H9 (cell line): ENCODE results near the gene DKK3. TPM values are rescaled to one million over a fixed set of nuclear protein-coding genes. Genes with fewer than 3 reads are reported as not detected.

Experiments used
- DNase-seq: peaks from one replicate; pipeline ENCODE4 v3.0.0-alpha.2; 2017
- H2AFZ ChIP-seq: one replicate; pipeline ENCODE4 v1.6.1; 2013; ENCODE audit warnings: mild to moderate bottlenecking, low read length, control low read depth, moderate library complexity
- H2AK5ac ChIP-seq: 2 replicates; pipeline ENCODE4 v1.6.1; 2013; ENCODE audit warnings: low read length, control low read depth, mixed read lengths; ENCODE audit not compliant: insufficient read length
- H2BK120ac ChIP-seq: one replicate; pipeline ENCODE4 v1.6.1; 2013; ENCODE audit warnings: low read depth, mild to moderate bottlenecking, low read length, control low read depth, inconsistent platforms; ENCODE audit not compliant: poor library complexity, severe bottlenecking
- H2BK12ac ChIP-seq: 2 replicates; pipeline ENCODE4 v1.6.1; 2013; ENCODE audit warnings: low read length, control low read depth, mixed read lengths, low read depth; ENCODE audit not compliant: insufficient read length
- H2BK15ac ChIP-seq: 2 replicates; pipeline ENCODE4 v1.6.1; 2013; ENCODE audit warnings: low read depth, low read length, control low read depth
- H2BK20ac ChIP-seq: one replicate; pipeline ENCODE4 v1.6.1; 2013; ENCODE audit warnings: low read depth, mild to moderate bottlenecking, low read length, control low read depth, inconsistent platforms; ENCODE audit not compliant: poor library complexity, severe bottlenecking
- H2BK5ac ChIP-seq: 2 replicates; pipeline ENCODE4 v1.6.1; 2013; ENCODE audit warnings: low read length, control low read depth, mixed read lengths; ENCODE audit not compliant: insufficient read length
- H3K14ac ChIP-seq: 2 replicates; pipeline ENCODE4 v1.6.1; 2013; ENCODE audit warnings: low read length, control low read depth; ENCODE audit not compliant: insufficient read depth
- H3K18ac ChIP-seq: 2 replicates; pipeline ENCODE4 v1.6.1; 2013; ENCODE audit warnings: low read depth, mild to moderate bottlenecking, mixed read lengths, low read length, control low read depth; ENCODE audit not compliant: insufficient read length
- H3K23ac ChIP-seq: 2 replicates; pipeline ENCODE4 v1.6.1; 2013; ENCODE audit warnings: low read length, control low read depth, mixed read lengths, low read depth; ENCODE audit not compliant: insufficient read length
- H3K23me2 ChIP-seq: 2 replicates; pipeline ENCODE4 v1.6.1; 2013; ENCODE audit warnings: low read depth, mild to moderate bottlenecking, mixed read lengths, low read length, control low read depth; ENCODE audit not compliant: insufficient read length, poor library complexity, severe bottlenecking
- H3K27ac ChIP-seq: 2 replicates; pipeline ENCODE4 v1.5.1; 2013; ENCODE audit warnings: low read length, control low read depth, mixed read lengths, low read depth; ENCODE audit not compliant: insufficient read length
- H3K27me3 ChIP-seq: 2 replicates; pipeline ENCODE4 v1.6.1; 2013; ENCODE audit warnings: low read length, control low read depth, inconsistent platforms; ENCODE audit not compliant: insufficient read depth
- H3K4ac ChIP-seq: 2 replicates; pipeline ENCODE4 v1.6.1; 2013; ENCODE audit warnings: low read depth, mild to moderate bottlenecking, control low read depth, inconsistent platforms, low read length, moderate library complexity
- H3K4me1 ChIP-seq: 2 replicates; pipeline ENCODE4 v1.6.1; 2013; ENCODE audit warnings: low read length, control low read depth, inconsistent platforms; ENCODE audit not compliant: insufficient read depth
- H3K4me2 ChIP-seq: 2 replicates; pipeline ENCODE4 v1.6.1; 2013; ENCODE audit warnings: low read length, control low read depth, mixed read lengths; ENCODE audit not compliant: insufficient read length, insufficient read depth
- H3K56ac ChIP-seq: 2 replicates; pipeline ENCODE4 v1.6.1; 2013; ENCODE audit warnings: low read depth, mild to moderate bottlenecking, mixed read lengths, low read length, control low read depth; ENCODE audit not compliant: insufficient read length
- H3K79me1 ChIP-seq: 2 replicates; pipeline ENCODE4 v1.6.1; 2013; ENCODE audit warnings: low read depth, mild to moderate bottlenecking, moderate library complexity, low read length, control low read depth, inconsistent platforms; ENCODE audit not compliant: insufficient read depth, poor library complexity, severe bottlenecking
- H3K79me2 ChIP-seq: 2 replicates; pipeline ENCODE4 v1.6.1; 2013; ENCODE audit warnings: low read length, control low read depth, inconsistent platforms; ENCODE audit not compliant: insufficient read depth
- H3K9ac ChIP-seq: 2 replicates; pipeline ENCODE4 v1.6.1; 2013; ENCODE audit warnings: low read length, control low read depth, mixed read lengths; ENCODE audit not compliant: insufficient read length; ENCODE audit errors: extremely low read depth
- H3K9me3 ChIP-seq: one replicate; pipeline ENCODE4 v1.6.1; 2013; ENCODE audit warnings: low read depth, low read length, inconsistent platforms; ENCODE audit not compliant: control insufficient read depth
- H3T11ph ChIP-seq: one replicate; pipeline ENCODE4 v1.6.1; 2013; ENCODE audit warnings: mild to moderate bottlenecking, low read length, control low read depth, inconsistent platforms
- H4K20me1 ChIP-seq: one replicate; pipeline ENCODE4 v1.6.1; 2013; ENCODE audit not compliant: control insufficient read depth, insufficient read length, insufficient read depth
- H4K5ac ChIP-seq: 2 replicates; pipeline ENCODE4 v1.6.1; 2013; ENCODE audit warnings: low read depth, mild to moderate bottlenecking, mixed read lengths, low read length, control low read depth; ENCODE audit not compliant: insufficient read length
- H4K8ac ChIP-seq: replicated peaks from 2 replicates; pipeline ENCODE4 v1.6.1; 2013; ENCODE audit warnings: low read length, control low read depth, mixed read lengths, low read depth; ENCODE audit not compliant: insufficient read length
- H4K91ac ChIP-seq: 2 replicates; pipeline ENCODE4 v1.6.1; 2013; ENCODE audit warnings: low read depth, mild to moderate bottlenecking, moderate library complexity, mixed read lengths, low read length, control low read depth; ENCODE audit not compliant: insufficient read length
- H3K27ac Mint-ChIP-seq, 3 experiments: 2 replicates in 2 of 3; 3 replicates in 1 of 3; pipeline ENCODE4 v1.8.0; 2020 to 2021; ENCODE audit warnings: mixed read lengths in 3 of 3, mild to moderate bottlenecking in 1 of 3, moderate library complexity in 1 of 3
- H3K27me3 Mint-ChIP-seq: 2 replicates; pipeline ENCODE4 v1.8.0; 2021; ENCODE audit warnings: low read depth, mild to moderate bottlenecking, moderate library complexity, mixed read lengths
- H3K36me3 Mint-ChIP-seq, 3 experiments: 2 replicates in 2 of 3; 3 replicates in 1 of 3; pipeline ENCODE4 v1.8.0; 2020 to 2021; ENCODE audit warnings: low read depth in 3 of 3, mixed read lengths in 3 of 3; ENCODE audit not compliant: insufficient read depth in 1 of 3
- H3K4me1 Mint-ChIP-seq, 2 experiments: 2 replicates each; pipeline ENCODE4 v1.8.0; 2020; ENCODE audit warnings: mixed read lengths in 2 of 2
- H3K4me3 Mint-ChIP-seq, 2 experiments: 2 replicates in 1 of 2; 3 replicates in 1 of 2; pipeline ENCODE4 v1.8.0; 2020 to 2021; ENCODE audit warnings: mild to moderate bottlenecking in 2 of 2, mixed read lengths in 2 of 2, moderate library complexity in 1 of 2
- H3K9me3 Mint-ChIP-seq, 2 experiments: 2 replicates in 1 of 2; 3 replicates in 1 of 2; pipeline ENCODE4 v1.8.0; 2020; ENCODE audit warnings: mild to moderate bottlenecking in 2 of 2, mixed read lengths in 2 of 2, moderate library complexity in 1 of 2
- CTCF ChIP-seq: fragments of 200-600 bp; sonication (generic); conservative IDR thresholded peaks from 3 replicates; pipeline ENCODE4 v1.8.0; 2021; ENCODE audit warnings: antibody characterized with exemption, mild to moderate bottlenecking
- WGBS: extraction: QIAGEN DNeasy Blood & Tissue Kit; methylation state at CpG from one replicate; pipeline ENCODE4 v1.1.7; 2013; ENCODE audit warnings: missing lambda C conversion rate, low lambda C conversion rate, mixed read lengths; ENCODE audit not compliant: insufficient read length; ENCODE audit errors: extremely low coverage; 5-methylcytosine and 5-hydroxymethylcytosine counted together
- total RNA-seq: library from RNA; stranded (reverse); gene quantifications from 2 replicates; pipeline ENCODE4 v1.2.1, GENCODE V29; 2021

DKK3 gene
- total RNA-seq, 1 experiment from 2014 or later: 17.1 TPM

DNA sequence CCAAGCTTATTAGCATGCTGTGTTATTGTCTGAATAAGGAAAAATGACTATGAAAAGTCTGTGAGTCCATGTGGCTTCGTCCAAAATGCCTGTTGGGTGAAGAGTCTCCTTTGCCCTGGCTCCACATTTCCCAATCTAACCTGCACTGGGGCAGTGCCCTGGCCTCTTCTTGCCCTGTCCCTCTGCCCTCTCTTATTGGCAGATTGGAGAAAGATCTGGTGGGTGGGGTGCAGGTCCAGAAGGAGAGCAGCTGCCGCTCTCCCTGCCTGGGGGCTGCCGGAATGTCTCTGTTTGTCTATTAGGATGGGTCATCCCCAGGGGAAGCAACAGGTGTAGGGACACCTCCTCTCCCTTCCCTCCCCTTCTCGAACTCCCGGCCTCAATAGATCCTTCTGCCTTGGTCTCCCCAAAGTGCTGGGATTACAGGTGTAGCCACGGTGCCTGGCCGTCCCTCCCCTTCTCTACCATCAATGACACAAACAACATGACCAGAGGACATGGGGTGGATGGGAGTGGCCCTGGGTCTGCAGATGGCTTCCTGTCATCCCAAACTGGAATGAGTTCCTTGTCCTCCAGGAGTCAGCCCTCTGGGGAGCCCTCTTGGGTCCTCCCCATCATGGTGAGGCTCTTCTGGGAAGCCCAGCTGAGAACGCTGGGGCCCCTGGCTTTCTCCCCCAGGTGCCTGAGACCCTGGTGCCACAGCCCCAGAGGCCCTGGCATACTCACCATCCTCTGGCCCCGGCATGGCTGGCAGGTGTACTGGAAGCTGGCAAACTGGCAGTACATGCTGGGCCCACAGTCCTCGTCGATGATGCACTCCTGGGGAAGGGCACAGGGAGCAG is 40.5 kb downstream of the DKK3 start:
- no peaks in the 10 kb centered on the region for H3K79me2 ChIP-seq
- WGBS: no CpG with 5 or more reads among the region's 11 CpGs

More for the DNA sequence above, 40.5 kb downstream of the DKK3 start:
- no peak overlapping the region for H3K9ac ChIP-seq
- H3K23me2 ChIP-seq: no peaks in the 10 kb centered on the region
- no peak overlapping the region for H3K18ac ChIP-seq
- no peak overlapping the region for H2BK5ac ChIP-seq
- no peak overlapping the region; the same call in 1 of the 2 replicates for H3K14ac ChIP-seq
- no peaks in the 10 kb centered on the region for H4K20me1 ChIP-seq
- Mint-ChIP-seq H3K4me3 (no peak overlapping the region), H3K4me1 (peaks cover 7 to 10% of the 10 kb centered on the region in 2 experiments), H3K36me3 (peaks cover 0 to 12% (median 3%) of the 10 kb centered on the region in 3 experiments; a peak in 2 of 7 replicates), H3K27ac (no peak overlapping the region), H3K9me3 (no peaks in the 10 kb centered on the region), H3K27me3 (no peaks in the 10 kb centered on the region; the same call in 1 of the 2 replicates)
- H4K5ac ChIP-seq: no peak overlapping the region
- no peak overlapping the region for H3K56ac ChIP-seq
- no peak overlapping the region for H3K27ac ChIP-seq
- no peak overlapping the region for H2AFZ ChIP-seq
- H3K4me1 ChIP-seq: no peaks in the 10 kb centered on the region; the same call in 1 of the 2 replicates
- H2BK15ac ChIP-seq: no peak overlapping the region
- no peaks in the 10 kb centered on the region for H3K79me1 ChIP-seq
- no peaks in the 10 kb centered on the region for H3K27me3 ChIP-seq
- H2BK12ac ChIP-seq: no peak overlapping the region
- H2BK120ac ChIP-seq: no peak overlapping the region
- no peak overlapping the region for H3K4me2 ChIP-seq
- no peak overlapping the region for H2BK20ac ChIP-seq
- no peaks in the 10 kb centered on the region for H3K9me3 ChIP-seq
- TF ChIP-seq CTCF: no peak
- no peak overlapping the region for H3K4ac ChIP-seq
- no peak overlapping the region for H4K8ac ChIP-seq
- DNase-seq: no peak
- no peak overlapping the region for H2AK5ac ChIP-seq
- H3T11ph ChIP-seq: no peak overlapping the region
- no peak overlapping the region for H4K91ac ChIP-seq
- no peak overlapping the region for H3K23ac ChIP-seq
